Suprapubic skin (tissue), 4 donors: ENCODE data around the gene PAEP.

Source experiments
- CTCF ChIP-seq, 2 donors: fragments of 200-600 bp in 1 of 2; fragments of 450-650 bp in 1 of 2; sonication (generic) in 1 of 2; IDR thresholded peaks; one replicate each; pipeline ENCODE4 v1.5.1; 2016 to 2019; ENCODE audit warnings: antibody characterized with exemption in 2 of 2, mild to moderate bottlenecking in 1 of 2, moderate library complexity in 1 of 2
- POLR2A ChIP-seq, 2 donors: fragments of 450-650 bp; IDR thresholded peaks; one replicate each; pipeline ENCODE4 v1.6.1; 2017; ENCODE audit warnings: antibody characterized with exemption in 2 of 2, mild to moderate bottlenecking in 2 of 2, moderate library complexity in 2 of 2
- POLR2AphosphoS5 ChIP-seq, 3 donors: sonication (generic); formaldehyde crosslinking; IDR thresholded peaks; one replicate each; pipeline ENCODE4 v1.6.1; 2017; ENCODE audit warnings: antibody characterized with exemption in 3 of 3

- TF ChIP-seq CTCF (IDR thresholded peaks at IDR 0.05): no peak
- TF ChIP-seq POLR2A (IDR thresholded peaks at IDR 0.05): no peak
- no peak for TF ChIP-seq POLR2AphosphoS5 (IDR thresholded peaks at IDR 0.05)
These were observed 38.8 kb downstream of the PAEP start for GRCh38 chr9:135600296-135600817.
